Kidney (tissue), 22 donors: Measurements from ENCODE around the gene MIX23. TPM values are rescaled to one million over a fixed set of nuclear protein-coding genes. Genes with fewer than 3 reads are reported as not detected.

Experiments
- DNase-seq, 5 donors: peaks; one replicate each; pipeline ENCODE4 v3.0.0-alpha.2; 2013 to 2020
- FAIRE-seq: peaks from 2 replicates; lab custom pipeline; 2012; peaks lifted over from hg19 to GRCh38; lab: Jason Lieb, UNC
- H3K27ac ChIP-seq, 2 donors: one replicate each; pipeline ENCODE4 v1.7.0; 2013; ENCODE audit warnings: low read depth in 2 of 2, low read length in 2 of 2, inconsistent platforms in 1 of 2
- H3K27me3 ChIP-seq: one replicate; pipeline ENCODE4 v1.7.1; 2013; ENCODE audit warnings: low read length, inconsistent platforms; ENCODE audit not compliant: control insufficient read depth, insufficient read depth
- H3K36me3 ChIP-seq, 3 donors: one replicate each; pipeline versions ENCODE4 v1.7.0 to v1.7.1; 2013; ENCODE audit warnings: low read length in 3 of 3, control low read depth in 1 of 3, inconsistent platforms in 1 of 3; ENCODE audit not compliant: insufficient read depth in 3 of 3, control insufficient read depth in 2 of 3
- H3K4me1 ChIP-seq, 3 donors: one replicate each; pipeline versions ENCODE4 v1.7.0 to v1.7.1; 2013; ENCODE audit warnings: low read length in 3 of 3, inconsistent platforms in 1 of 3, low read depth in 1 of 3; ENCODE audit not compliant: control insufficient read depth in 2 of 3, insufficient read depth in 2 of 3
- H3K4me3 ChIP-seq, 3 donors: one replicate each; pipeline versions ENCODE4 v1.7.0 to v1.8.1; 2013; ENCODE audit warnings: low read length in 3 of 3, control low read depth in 1 of 3, inconsistent platforms in 1 of 3
- H3K9ac ChIP-seq, 3 donors: one replicate each; pipeline versions ENCODE4 v1.7.0 to v1.7.1; 2013; ENCODE audit warnings: low read length in 3 of 3, control low read depth in 1 of 3, inconsistent platforms in 1 of 3
- H3K9me3 ChIP-seq, 3 donors: one replicate each; pipeline versions ENCODE4 v1.7.0 to v1.7.1; 2013; ENCODE audit warnings: low read length in 3 of 3, control low read depth in 1 of 3, inconsistent platforms in 1 of 3; ENCODE audit not compliant: control insufficient read depth in 2 of 3, insufficient read depth in 1 of 3
- CTCF ChIP-seq: IDR thresholded peaks from 3 replicates; pipeline ENCODE4 v1.5.1; 2012; ENCODE audit warnings: mild to moderate bottlenecking, moderate library complexity, borderline replicate concordance; ENCODE audit not compliant: insufficient read depth; ENCODE audit errors: extremely low read depth
- intact Hi-C: fragments of 100-400 bp; cut with DNase I; formaldehyde crosslinking; loops from one replicate; pipeline ENCODE4 v1.11.1; 2022
- long read RNA-seq, 10 donors: library from polyadenylated mRNA in 1 of 10; unstranded in 1 of 10; transcript quantifications; one replicate each; pipeline ENCODE4 v2.0.0 and lab custom pipeline, GENCODE V29; 2021 to 2026
- polyA plus RNA-seq: library from polyadenylated mRNA; stranded (reverse); fragments of 350-450 nt; fragmentation: Illumina TruSeq; extraction: RNeasy Lipid Tissue Mini Kit (QIAGEN cat#74804); gene quantifications from one replicate; pipeline ENCODE4 v1.2.3, GENCODE V29; 2014; ENCODE audit warnings: low read depth, low replicate concordance; ENCODE audit not compliant: insufficient read depth
- total RNA-seq: library from RNA; stranded (reverse); fragmentation: NEBNext Ultra II Directional; extraction: Animal tissue kit (Norgen Biotek cat#: 25700); gene quantifications from one replicate; pipeline ENCODE4 v1.2.1, GENCODE V29; 2021
- donor health status: control.
- donor health status: control.
- donor health status: control.
- donor health status: control.
- donor health status: control.
- donor health status: DM: yes; HTN: yes; CAD: no.
- donor health status: Normal renal cell carcinoma (clear cell type).

Gene MIX23
- total RNA-seq: 27.9 TPM
- 84.0 TPM for polyA plus RNA-seq
- long read RNA-seq, donor 1, transcript CCDC58-201 (5 exons, 720 nt): major isoform, 13 of 25 reads
- long read RNA-seq, donor 1, partial matches to known transcripts: 6 of 25 reads
- long read RNA-seq, donor 1, other reads (novel, unspliced or antisense): 0 of 25 reads
- long read RNA-seq, donor 2, transcript CCDC58-201 (5 exons, 720 nt): major isoform, 10 of 17 reads
- long read RNA-seq, donor 2, partial matches to known transcripts: 6 of 17 reads
- long read RNA-seq, donor 2, other reads (novel, unspliced or antisense): 0 of 17 reads
- long read RNA-seq, donor 3, transcript CCDC58-201 (5 exons, 720 nt): major isoform, 33 of 46 reads
- long read RNA-seq, donor 3, partial matches to known transcripts: 7 of 46 reads
- long read RNA-seq, donor 3, other reads (novel, unspliced or antisense): 0 of 46 reads
- long read RNA-seq, donor 4, transcript CCDC58-201 (5 exons, 720 nt): major isoform, 10 of 13 reads
- long read RNA-seq, donor 4, partial matches to known transcripts: 0 of 13 reads
- long read RNA-seq, donor 4, other reads (novel, unspliced or antisense): 0 of 13 reads
- long read RNA-seq, donor 5, partial matches to known transcripts: 0 of 1 reads
- long read RNA-seq, donor 5, other reads (novel, unspliced or antisense): 0 of 1 reads
- long read RNA-seq, donor 6, transcript CCDC58-201 (5 exons, 720 nt): major isoform, 29 of 54 reads
- long read RNA-seq, donor 6, transcript CCDC58-207 (3 exons, 683 nt): minor isoform, 16 of 54 reads
- long read RNA-seq, donor 6, partial matches to known transcripts: 8 of 54 reads
- long read RNA-seq, donor 6, other reads (novel, unspliced or antisense): 0 of 54 reads
- long read RNA-seq, donor 7, partial matches to known transcripts: 0 of 16 reads
- long read RNA-seq, donor 7, other reads (novel, unspliced or antisense): 10 of 16 reads
- long read RNA-seq, donor 8, transcript CCDC58-201 (5 exons, 720 nt): major isoform, 9 of 15 reads
- long read RNA-seq, donor 8, partial matches to known transcripts: 0 of 15 reads
- long read RNA-seq, donor 8, other reads (novel, unspliced or antisense): 0 of 15 reads
- long read RNA-seq, donor 9, transcript CCDC58-201 (5 exons, 720 nt): major isoform, 6 of 12 reads
- long read RNA-seq, donor 9, transcript CCDC58-207 (3 exons, 683 nt): minor isoform, 5 of 12 reads
- long read RNA-seq, donor 9, partial matches to known transcripts: 0 of 12 reads
- long read RNA-seq, donor 9, other reads (novel, unspliced or antisense): 0 of 12 reads
- long read RNA-seq, donor 10, transcript CCDC58-201 (5 exons, 720 nt): major isoform, 5 of 8 reads
- long read RNA-seq, donor 10, partial matches to known transcripts: 0 of 8 reads
- long read RNA-seq, donor 10, other reads (novel, unspliced or antisense): 0 of 8 reads

GRCh38 chr3:122382888-122383666 lies at the start of gene MIX23:
MIX23 (minus strand) TSS chr3:122383231; CDS start chr3:122383224, 7 bp downstream.
- peak; percentile 2 for TF ChIP-seq CTCF
- H3K4me3 ChIP-seq: peak within 1 kb of the TSS; percentile 82 to 93 (median 84)
- H3K36me3 ChIP-seq: peaks cover 0 to 3% (median 0%) of the 10 kb centered on the region in 3 donors
- H3K9me3 ChIP-seq: no peaks in the 10 kb centered on the region
- peak; percentile 93 to 96 (median 94) for DNase-seq
- peak within 1 kb of the TSS; percentile 68 to 93 (median 90) for H3K9ac ChIP-seq
- peaks cover 0 to 12% (median 10%) of the 10 kb centered on the region in 3 donors for H3K4me1 ChIP-seq
- no peak for FAIRE-seq
- no peaks in the 10 kb centered on the region for H3K27me3 ChIP-seq
- intact Hi-C loops: no loop called here
- H3K27ac ChIP-seq: peak within 1 kb of the TSS; percentile 89 to 94

GRCh38 chr3:122430371-122430770 lies 47.3 kb upstream of the MIX23 start:
- FAIRE-seq (no peak), DNase-seq (no peak)
- intact Hi-C loops: no loop called here
- Histone ChIP-seq H3K36me3 (peaks cover 2 to 25% (median 14%) of the 10 kb centered on the region in 3 donors), H3K27me3 (no peaks in the 10 kb centered on the region), H3K4me1 (no peaks in the 10 kb centered on the region), H3K27ac (no peak overlapping the region), H3K9me3 (no peaks in the 10 kb centered on the region), H3K9ac (no peak overlapping the region), H3K4me3 (no peak overlapping the region)
- no peak for TF ChIP-seq CTCF
